ENCODE data around the gene EIF4EBP2. TPM values are rescaled to one million over a fixed set of nuclear protein-coding genes. Genes with fewer than 3 reads are reported as not detected.

The EIF4EBP2 gene
- total and polyA plus RNA-seq, 2 of the 13 experiments (the other 11 are each of a cell fraction or from before 2014, with no cell fraction given) = 16.9 to 22.0 TPM

GRCh38 chr10:70404036-70404786 is at the start of gene EIF4EBP2 (continued):
- peak; percentile 82 for TF ChIP-seq ARID4A (CRISPR knock-in tag; IDR thresholded peaks at IDR 0.05; ENCODE audit: borderline replicate concordance)
- TF ChIP-seq ZNF263 (CRISPR knock-in tag; IDR thresholded peaks at IDR 0.05) = no peak
- TF ChIP-seq AHR (CRISPR knock-in tag; IDR thresholded peaks at IDR 0.05) = peak; percentile 56
- no peak for TF ChIP-seq KLF11 (CRISPR knock-in tag; IDR thresholded peaks at IDR 0.05)
- peak; percentile 30; the same call in 1 of the 2 replicates for TF ChIP-seq FOXK1 (CRISPR knock-in tag; IDR thresholded peaks at IDR 0.05; ENCODE audit: borderline replicate concordance, low read depth)
- 0 out of 2 replicates have a peak, but pooled peaks have one; percentile 53 for TF ChIP-seq GATA4 (IDR thresholded peaks at IDR 0.05; ENCODE audit: borderline replicate concordance, low read depth)
- TF ChIP-seq DR1 (CRISPR knock-in tag; IDR thresholded peaks at IDR 0.05) = peak; percentile 86
- no peak for TF ChIP-seq JUND (CRISPR knock-in tag; IDR thresholded peaks at IDR 0.05)
- no peak for TF ChIP-seq ZNF101 (CRISPR knock-in tag; IDR thresholded peaks at IDR 0.05; ENCODE audit: borderline replicate concordance, low read depth)
- peak; percentile 83; the same call in 1 of the 2 replicates for TF ChIP-seq IRF9 (CRISPR knock-in tag; IDR thresholded peaks at IDR 0.05; ENCODE audit: borderline replicate concordance)
- TF ChIP-seq ZNF776 (CRISPR knock-in tag; IDR thresholded peaks at IDR 0.05) = peak; percentile 74; the same call in 1 of the 2 replicates
- no peak for TF ChIP-seq SRSF9 (IDR thresholded peaks at IDR 0.05; ENCODE audit: borderline replicate concordance, insufficient read depth, low read depth, low read length, poor library complexity, severe bottlenecking)
- no peak for TF ChIP-seq NR3C1 (CRISPR knock-in tag; IDR thresholded peaks at IDR 0.05)
- TF ChIP-seq NKX3-1 (CRISPR knock-in tag; IDR thresholded peaks at IDR 0.05) = peak; percentile 26; the same call in 1 of the 2 replicates
- peak; percentile 60 for TF ChIP-seq SP2 (CRISPR knock-in tag; IDR thresholded peaks at IDR 0.05)
- no peak for TF ChIP-seq FOXA1 (IDR thresholded peaks at IDR 0.05)
- peak; percentile 4; the same call in 1 of the 2 replicates for TF ChIP-seq FOXA1 (CRISPR knock-in tag; IDR thresholded peaks at IDR 0.05)
- TF ChIP-seq JARID2 (CRISPR knock-in tag; IDR thresholded peaks at IDR 0.05; ENCODE audit: insufficient replicate concordance) = no peak
- TF ChIP-seq THAP8 (CRISPR knock-in tag; IDR thresholded peaks at IDR 0.05; ENCODE audit: borderline replicate concordance) = no peak
- TF ChIP-seq ZNF34 (CRISPR knock-in tag; IDR thresholded peaks at IDR 0.05; ENCODE audit: borderline replicate concordance) = 0 out of 2 replicates have a peak, but pooled peaks have one; percentile 19
- TF ChIP-seq ZNF576 (CRISPR knock-in tag; IDR thresholded peaks at IDR 0.05) = peak; percentile 75; the same call in 1 of the 2 replicates
- TF ChIP-seq ZNF83 (CRISPR knock-in tag; IDR thresholded peaks at IDR 0.05; ENCODE audit: borderline replicate concordance) = peak; percentile 52; the same call in 1 of the 2 replicates
- TF ChIP-seq TOE1 (CRISPR knock-in tag; IDR thresholded peaks at IDR 0.05) = no peak; the same call in 1 of the 2 replicates
- no peak for TF ChIP-seq TCF12 (IDR thresholded peaks at IDR 0.05)
- peak; percentile 70; the same call in 1 of the 2 replicates for TF ChIP-seq TCF12 (CRISPR knock-in tag; IDR thresholded peaks at IDR 0.05)
